ENCODE data around the gene LILRB1. TPM values are rescaled to one million over a fixed set of nuclear protein-coding genes. Genes with fewer than 3 reads are reported as not detected.
"Not testable (repeated sequence)": the region's sequence is repeated elsewhere in the genome, so short reads cannot be mapped to it uniquely, and the experiment has no call there.

Gene LILRB1
- total and polyA plus RNA-seq, 2 experiments from 2014 or later: not detected

- H3K4me2 ChIP-seq: no peak overlapping the region
- no peak overlapping the region for H2AFZ ChIP-seq
- H4K20me1 ChIP-seq (ENCODE audit: insufficient read depth, poor library complexity, severe bottlenecking): no peaks in the 10 kb centered on the region
- H3K79me2 ChIP-seq: no peaks in the 10 kb centered on the region
- peaks cover 6% of the 10 kb centered on the region for H3K9me3 ChIP-seq (ENCODE audit: low read depth)
- H3K4me1 ChIP-seq (ENCODE audit: insufficient read depth): no peaks in the 10 kb centered on the region
- no peak overlapping the region for H3K27ac ChIP-seq
- H3K9me2 ChIP-seq (replicated peaks; ENCODE audit: insufficient read depth): no peaks in the 10 kb centered on the region
- TF ChIP-seq EZH2 (IDR thresholded peaks at IDR 0.05; ENCODE audit: borderline replicate concordance): no peak
- no peak for TF ChIP-seq CTCF (IDR thresholded peaks at IDR 0.05; ENCODE audit: poor library complexity)
- TF ChIP-seq EZH2phosphoT487 (IDR thresholded peaks at IDR 0.05; ENCODE audit: low read depth, severe bottlenecking, unreplicated experiment): no peak
- no peaks in the 10 kb centered on the region for H3K27me3 ChIP-seq
- 45% methylated on average over 4 of the region's 4 CpGs for WGBS (ENCODE audit: low lambda C conversion rate, missing lambda C conversion rate)
- DNase-seq (ENCODE audit: low spot score): no peak
- no peak overlapping the region for H3K4me3 ChIP-seq
- no peaks in the 10 kb centered on the region for H3K36me3 ChIP-seq (replicated peaks; ENCODE audit: insufficient read depth, low read depth)
These were observed 7.9 kb upstream of the LILRB1 start for GRCh38 chr19:54622431-54622830.

- H3K79me2 ChIP-seq; H3K4me1 ChIP-seq (ENCODE audit: insufficient read depth); H3K4me3 ChIP-seq; DNase-seq (ENCODE audit: low spot score); H3K27ac ChIP-seq; H3K9me3 ChIP-seq (ENCODE audit: low read depth); H4K20me1 ChIP-seq (ENCODE audit: insufficient read depth, poor library complexity, severe bottlenecking); H2AFZ ChIP-seq; H3K36me3 ChIP-seq (replicated peaks; ENCODE audit: insufficient read depth, low read depth); H3K9me2 ChIP-seq (replicated peaks; ENCODE audit: insufficient read depth); H3K4me2 ChIP-seq; H3K27me3 ChIP-seq: not testable (repeated sequence)
- WGBS (ENCODE audit: low lambda C conversion rate, missing lambda C conversion rate): 81% methylated on average over 10 of the region's 10 CpGs
These were observed 6.0 kb upstream of the LILRB1 start for GRCh38 chr19:54624234-54624633.

GRCh38 chr19:54624934-54625730, 5.2 kb upstream of the LILRB1 start:
- not testable (repeated sequence) for H3K36me3 ChIP-seq (replicated peaks; ENCODE audit: insufficient read depth, low read depth); H3K4me3 ChIP-seq; H4K20me1 ChIP-seq (ENCODE audit: insufficient read depth, poor library complexity, severe bottlenecking); DNase-seq (ENCODE audit: low spot score); H3K4me2 ChIP-seq; H3K79me2 ChIP-seq; H3K27me3 ChIP-seq; H2AFZ ChIP-seq; H3K9me3 ChIP-seq (ENCODE audit: low read depth); H3K4me1 ChIP-seq (ENCODE audit: insufficient read depth); H3K27ac ChIP-seq; H3K9me2 ChIP-seq (replicated peaks; ENCODE audit: insufficient read depth)
- 65% methylated on average over 12 of the region's 15 CpGs for WGBS (ENCODE audit: low lambda C conversion rate, missing lambda C conversion rate)

GRCh38 chr19:54626757-54627156, 3.5 kb upstream of the LILRB1 start:
- Histone ChIP-seq H4K20me1 (ENCODE audit: insufficient read depth, poor library complexity, severe bottlenecking) (no peaks in the 10 kb centered on the region), H3K79me2 (no peaks in the 10 kb centered on the region), H3K36me3 (replicated peaks; ENCODE audit: insufficient read depth, low read depth) (no peaks in the 10 kb centered on the region), H3K27me3 (no peaks in the 10 kb centered on the region), H3K4me2 (no peak overlapping the region), H3K27ac (no peak overlapping the region), H3K9me3 (ENCODE audit: low read depth) (no peaks in the 10 kb centered on the region), H2AFZ (no peak overlapping the region), H3K9me2 (replicated peaks; ENCODE audit: insufficient read depth) (no peaks in the 10 kb centered on the region), H3K4me1 (ENCODE audit: insufficient read depth) (no peaks in the 10 kb centered on the region), H3K4me3 (no peak overlapping the region)
- WGBS (ENCODE audit: low lambda C conversion rate, missing lambda C conversion rate): 68% methylated on average over 8 of the region's 8 CpGs
- TF ChIP-seq CTCF (IDR thresholded peaks at IDR 0.05; ENCODE audit: poor library complexity) (no peak), EZH2phosphoT487 (IDR thresholded peaks at IDR 0.05; ENCODE audit: low read depth, severe bottlenecking, unreplicated experiment) (no peak), EZH2 (IDR thresholded peaks at IDR 0.05; ENCODE audit: borderline replicate concordance) (no peak)
- DNase-seq (ENCODE audit: low spot score): no peak

- not testable (repeated sequence) for H3K79me2 ChIP-seq; H3K9me3 ChIP-seq (ENCODE audit: low read depth); H4K20me1 ChIP-seq (ENCODE audit: insufficient read depth, poor library complexity, severe bottlenecking); H3K36me3 ChIP-seq (replicated peaks; ENCODE audit: insufficient read depth, low read depth); H3K27ac ChIP-seq; H3K4me3 ChIP-seq; DNase-seq (ENCODE audit: low spot score); H3K27me3 ChIP-seq; H3K4me2 ChIP-seq; H3K4me1 ChIP-seq (ENCODE audit: insufficient read depth); H2AFZ ChIP-seq; H3K9me2 ChIP-seq (replicated peaks; ENCODE audit: insufficient read depth)
- WGBS (ENCODE audit: low lambda C conversion rate, missing lambda C conversion rate): 40% methylated on average over 4 of the region's 4 CpGs
These were observed 2.4 kb upstream of the LILRB1 start for GRCh38 chr19:54627912-54628311.
